GM19351 (cell line): ENCODE results near the gene ABHD5.

Experiments used
- ATAC-seq: cut with Tn5 transposase; IDR thresholded peaks from one replicate; pipeline ENCODE4 v1.9.1; 2021; ENCODE audit warnings: mild to moderate bottlenecking, moderate library complexity; ENCODE audit not compliant: unreplicated experiment

The ABHD5 gene

DNA sequence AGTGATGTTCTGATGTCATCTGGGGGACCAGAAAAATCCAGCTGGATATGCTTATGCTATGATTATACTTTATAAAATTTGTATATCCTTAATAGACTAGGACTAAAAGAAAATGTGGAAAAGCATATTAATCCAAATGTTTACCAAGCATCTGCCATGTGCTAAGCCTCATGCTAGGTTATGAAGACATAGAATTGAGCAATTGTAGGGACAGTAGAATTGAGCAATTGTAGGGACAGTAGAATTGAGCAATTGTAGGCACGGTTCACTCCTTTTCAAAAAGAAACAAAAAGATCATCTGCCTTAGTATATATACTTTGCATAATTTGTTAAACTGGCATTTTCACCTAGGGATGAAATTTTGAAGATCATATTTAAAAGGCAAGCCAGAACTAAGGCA is 18.3 kb downstream of the ABHD5 start:
- no peak for ATAC-seq

- ATAC-seq: no peak
Observed at GRCh38 chr3:43710607-43711006, 19.9 kb downstream of the ABHD5 start.

DNA sequence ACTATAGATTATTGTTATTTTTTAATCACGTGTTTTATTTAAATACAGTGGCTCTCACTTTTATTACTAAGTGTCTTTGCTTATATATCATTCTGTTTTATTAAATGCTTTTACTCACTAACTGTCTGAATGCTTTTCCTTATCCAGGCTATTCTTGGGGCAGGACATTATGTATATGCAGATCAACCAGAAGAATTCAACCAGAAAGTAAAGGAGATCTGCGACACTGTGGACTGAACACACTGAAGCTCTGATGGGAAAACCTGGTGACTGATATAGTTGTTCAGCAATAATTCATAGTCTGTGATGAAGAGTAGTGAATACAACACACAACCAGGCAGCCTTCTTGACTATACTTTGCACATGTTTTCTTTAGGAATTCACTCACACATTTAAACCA is 27.6 kb downstream of the ABHD5 start:
- ATAC-seq: no peak

- no peak for ATAC-seq
Observed at GRCh38 chr3:43723121-43723734, 32.5 kb downstream of the ABHD5 start.

DNA sequence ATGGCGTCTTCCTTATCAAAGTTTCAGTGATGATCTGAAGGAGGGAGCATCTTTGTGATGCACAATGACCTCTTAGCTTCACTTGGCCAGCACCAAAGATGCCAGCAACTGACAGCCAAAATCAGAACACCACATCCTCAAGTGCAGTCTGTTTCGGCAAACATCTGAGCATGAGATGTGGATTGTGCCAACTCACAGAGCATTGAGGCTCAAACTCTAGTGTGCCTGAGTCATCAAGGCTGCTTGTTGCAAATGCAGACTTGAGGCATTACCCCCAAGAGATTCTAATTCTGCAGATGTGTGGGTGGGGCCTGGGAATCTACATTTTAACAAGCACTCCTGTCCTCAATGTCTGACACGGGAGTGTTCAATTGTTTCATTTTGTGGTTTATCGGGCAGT is 35.8 kb downstream of the ABHD5 start:
- no peak for ATAC-seq

- no peak for ATAC-seq
Observed at GRCh38 chr3:43727930-43728329, 37.2 kb downstream of the ABHD5 start.

- no peak for ATAC-seq
Observed at GRCh38 chr3:43728476-43728875, 37.7 kb downstream of the ABHD5 start.

- ATAC-seq: no peak
Observed at GRCh38 chr3:43728947-43729346, 38.2 kb downstream of the ABHD5 start.

- ATAC-seq: no peak
Observed at GRCh38 chr3:43729707-43730414, 39.1 kb downstream of the ABHD5 start.

DNA sequence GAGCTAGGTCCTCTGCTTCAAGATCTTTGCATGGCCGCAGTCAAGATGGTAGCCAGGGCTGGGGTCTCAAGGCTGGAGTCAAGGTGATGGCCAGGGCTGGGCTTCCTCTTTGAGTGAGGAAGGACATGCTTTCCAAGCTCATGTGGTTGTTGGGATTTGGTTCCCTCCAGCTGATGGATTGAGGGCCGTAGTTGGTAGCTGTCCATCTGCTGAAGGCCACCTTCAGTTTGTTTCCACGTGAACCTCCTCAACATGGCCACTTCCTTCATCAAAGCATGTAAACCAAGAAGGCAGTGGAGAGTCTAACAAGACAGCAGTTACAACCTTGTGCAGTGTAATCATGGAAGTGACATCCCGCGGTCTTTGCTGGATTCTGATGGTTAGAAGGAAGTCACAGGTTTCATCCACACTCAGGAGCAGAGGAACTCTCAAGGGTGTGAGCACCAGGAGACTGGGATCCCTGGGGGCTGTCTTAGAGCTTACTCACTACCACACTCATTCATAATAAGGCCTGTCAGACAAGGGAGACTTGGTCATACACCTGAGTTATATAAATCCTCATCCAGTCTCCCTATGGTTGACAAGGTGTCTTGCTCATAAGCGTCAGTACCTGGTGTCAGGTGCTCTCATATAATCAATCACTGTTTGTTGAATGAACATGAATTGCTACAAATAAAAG is 42.1 kb downstream of the ABHD5 start:
- no peak for ATAC-seq

DNA sequence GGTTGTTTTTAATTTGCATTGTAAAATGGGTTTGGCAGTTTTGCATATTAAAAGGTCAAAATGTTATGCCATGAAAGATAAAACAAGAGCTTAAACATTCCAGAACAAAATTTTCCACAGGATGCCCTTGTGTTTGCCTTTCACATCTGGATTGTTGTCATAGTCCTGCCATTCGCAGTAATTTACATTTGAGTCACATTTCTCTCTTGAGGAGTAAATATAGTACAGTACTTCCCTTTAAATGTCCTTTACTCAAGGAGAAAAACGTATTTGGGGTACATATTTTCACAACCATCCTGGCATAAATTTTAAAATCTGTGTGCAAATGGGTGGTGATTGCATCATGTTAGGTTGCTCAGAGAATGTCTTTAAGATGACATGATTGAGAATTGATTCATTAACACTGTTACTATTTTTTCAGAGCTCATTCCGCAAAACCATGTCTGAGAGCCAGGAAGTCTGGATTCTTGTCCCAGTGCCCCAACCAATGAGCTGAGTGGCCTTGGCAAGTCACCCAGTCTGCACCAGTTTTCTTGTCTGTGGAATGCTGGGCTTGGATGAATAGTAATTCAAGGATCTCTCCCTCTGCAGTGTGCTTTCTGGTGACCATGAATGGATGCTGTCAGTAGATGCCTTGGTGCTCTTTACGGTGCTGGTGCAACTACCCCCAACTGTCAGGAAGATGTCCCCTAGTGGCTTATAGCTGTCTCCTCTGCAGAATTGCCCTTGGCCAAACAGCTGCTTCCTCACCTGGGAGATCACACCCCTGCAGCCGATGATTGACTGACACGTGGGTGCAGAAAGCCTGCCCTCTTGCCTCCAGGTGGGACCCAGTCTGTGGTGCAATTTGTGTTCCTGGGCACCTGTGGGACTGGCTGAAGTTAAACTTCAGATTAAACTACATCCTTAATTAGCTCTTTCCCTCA is 43.0 kb downstream of the ABHD5 start:
- ATAC-seq: no peak

- no peak for ATAC-seq
Observed at GRCh38 chr3:43734685-43735084, 43.9 kb downstream of the ABHD5 start.

DNA sequence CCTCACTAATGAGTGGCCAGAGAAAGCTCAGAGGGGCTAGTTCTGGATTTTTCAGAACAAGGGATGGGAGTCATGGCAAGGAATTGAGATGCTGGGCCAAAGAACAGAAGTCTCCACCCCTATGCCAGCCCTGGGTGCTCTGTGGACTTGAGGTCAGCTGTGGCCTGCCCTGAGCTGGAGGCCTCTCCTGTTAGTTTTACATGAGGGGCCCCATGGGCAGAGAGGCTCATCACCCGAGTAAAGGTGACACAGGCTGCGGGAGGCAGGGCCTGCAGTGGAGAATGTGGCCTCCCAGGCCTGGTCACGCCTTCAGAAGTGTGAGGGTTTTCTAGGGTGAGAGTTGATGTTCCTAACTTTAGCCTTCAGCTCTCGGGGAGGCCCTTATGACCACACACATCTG is 44.9 kb downstream of the ABHD5 start:
- no peak for ATAC-seq

- ATAC-seq: no peak
Observed at GRCh38 chr3:43736558-43737440, 46.1 kb downstream of the ABHD5 start.

DNA sequence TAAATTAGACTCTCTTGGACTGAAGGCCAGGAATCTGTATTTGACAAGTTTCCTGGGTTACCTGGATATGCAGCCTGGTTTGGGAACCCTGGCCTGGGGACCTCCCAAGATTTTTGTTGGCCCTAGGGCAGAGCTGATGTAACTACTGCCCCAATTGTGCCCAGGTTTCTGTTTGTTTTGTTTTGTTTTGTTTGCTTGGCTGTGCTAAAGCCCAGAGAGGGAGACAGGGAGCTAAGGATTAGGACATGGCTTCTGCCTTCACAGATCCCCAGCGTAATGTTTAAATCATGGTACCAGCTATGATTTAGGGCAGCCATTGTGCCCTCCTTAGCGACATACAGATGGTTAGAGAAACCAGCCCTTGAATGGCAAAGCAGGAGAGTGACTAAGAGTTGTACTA is 47.6 kb downstream of the ABHD5 start:
- ATAC-seq: no peak

DNA sequence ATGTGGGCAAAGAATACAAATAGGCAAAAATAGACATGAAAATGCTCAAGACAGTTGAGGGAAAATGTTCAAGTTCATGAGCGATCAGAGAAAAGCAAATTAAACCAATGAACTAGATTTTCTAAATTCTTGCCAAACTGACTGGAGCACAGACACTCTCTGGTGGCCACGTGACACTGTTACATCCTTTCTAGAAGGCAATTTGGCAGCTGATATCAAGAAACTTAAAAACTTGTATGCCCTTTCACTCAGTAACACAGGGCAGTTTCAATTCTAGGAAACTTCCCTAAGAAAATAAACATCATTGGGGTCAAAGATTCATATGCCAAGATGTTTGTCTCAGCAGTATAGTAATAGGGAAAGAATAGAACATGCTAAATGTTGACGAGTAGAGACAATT is 52.2 kb downstream of the ABHD5 start:
- ATAC-seq: no peak

- no peak for ATAC-seq
Observed at GRCh38 chr3:43747641-43748040, 56.9 kb downstream of the ABHD5 start.

GRCh38 chr3:43748179-43748578 is 57.4 kb downstream of the ABHD5 start:
- ATAC-seq: no peak

GRCh38 chr3:43748645-43749044 is 57.9 kb downstream of the ABHD5 start:
- no peak for ATAC-seq

GRCh38 chr3:43752905-43753304 is 62.2 kb downstream of the ABHD5 start:
- ATAC-seq: no peak
